NB4 (cell line): ENCODE data around the gene DNAJB14.

Source experiments
- DNase-seq: peaks from one replicate; pipeline ENCODE4 v3.0.0; 2010; ENCODE audit warnings: low read depth
- H3K4me3 ChIP-seq: one replicate; pipeline ENCODE4 v1.5.1; 2011; ENCODE audit warnings: mild to moderate bottlenecking, low read depth, low read length, moderate library complexity
- CTCF ChIP-seq: IDR thresholded peaks from one replicate; pipeline ENCODE4 v1.5.1; 2012; ENCODE audit warnings: low read depth, low read length
- MAX ChIP-seq: IDR thresholded peaks from 2 replicates; pipeline ENCODE4 v1.6.1; 2011; ENCODE audit warnings: low read depth, low read length
- MYC ChIP-seq: IDR thresholded peaks from 2 replicates; pipeline ENCODE4 v1.6.1; 2011; ENCODE audit warnings: low read depth, low read length
- POLR2A ChIP-seq: IDR thresholded peaks from 2 replicates; pipeline ENCODE4 v1.6.1; 2011; ENCODE audit warnings: mild to moderate bottlenecking; ENCODE audit not compliant: insufficient read length; ENCODE audit errors: extremely low read depth

DNAJB14 gene

GRCh38 chr4:99856166-99856565, 90.3 kb downstream of the DNAJB14 start:
- no peak for TF ChIP-seq POLR2A
- TF ChIP-seq CTCF = no peak
- TF ChIP-seq MYC = no peak
- no peak for TF ChIP-seq MAX
- DNase-seq = peak; percentile 83
- no peak overlapping the region for H3K4me3 ChIP-seq

GRCh38 chr4:99855678-99856077, 90.7 kb downstream of the DNAJB14 start:
- TF ChIP-seq MAX = no peak
- TF ChIP-seq POLR2A = no peak
- TF ChIP-seq MYC = no peak
- no peak for TF ChIP-seq CTCF
- no peak overlapping the region for H3K4me3 ChIP-seq
- DNase-seq = peak; percentile 70

GRCh38 chr4:99853999-99854398, 92.4 kb downstream of the DNAJB14 start:
- no peak for DNase-seq
- no peak overlapping the region for H3K4me3 ChIP-seq
- TF ChIP-seq POLR2A (no peak), CTCF (no peak), MYC (no peak), MAX (no peak)

GRCh38 chr4:99853190-99853589, 93.2 kb downstream of the DNAJB14 start:
- no peak overlapping the region for H3K4me3 ChIP-seq
- TF ChIP-seq CTCF = no peak
- no peak for TF ChIP-seq MYC
- no peak for DNase-seq

GRCh38 chr4:99852199-99852749, 94.1 kb downstream of the DNAJB14 start:
- TF ChIP-seq CTCF = no peak
- no peak for TF ChIP-seq POLR2A
- no peak overlapping the region for H3K4me3 ChIP-seq
- DNase-seq = no peak

- TF ChIP-seq CTCF (no peak), POLR2A (no peak), MYC (no peak), MAX (no peak)
- no peak for DNase-seq
- H3K4me3 ChIP-seq = no peak overlapping the region
Measured at GRCh38 chr4:99848591-99849001, 97.8 kb downstream of the DNAJB14 start.
